Neutrophil (primary cell): ENCODE data around the gene CACNG8.

ENCODE experiments used
- H3K27ac ChIP-seq: fragments of 200-600 bp; sonication (generic); 2 replicates; pipeline ENCODE4 v1.5.1; 2016; ENCODE audit warnings: mild to moderate bottlenecking, moderate library complexity
- H3K27me3 ChIP-seq: fragments of 200-600 bp; sonication (generic); 2 replicates; pipeline ENCODE4 v1.6.0; 2016; ENCODE audit warnings: mild to moderate bottlenecking
- H3K36me3 ChIP-seq: fragments of 200-600 bp; sonication (generic); 2 replicates; pipeline ENCODE4 v1.5.1; 2017
- H3K4me1 ChIP-seq, 2 experiments: fragments of 200-600 bp in 1 of 2; sonication (generic) in 1 of 2; 1 replicate in 1 of 2; 2 replicates in 1 of 2; pipeline versions ENCODE4 v1.5.1 to v1.6.1; 2013 to 2016; ENCODE audit warnings: low read depth in 1 of 2, low read length in 1 of 2, mild to moderate bottlenecking in 1 of 2, moderate library complexity in 1 of 2; ENCODE audit not compliant: control insufficient read depth in 1 of 2, insufficient read depth in 1 of 2
- H3K4me3 ChIP-seq, 2 experiments: fragments of 200-600 bp in 1 of 2; sonication (generic) in 1 of 2; 1 replicate in 1 of 2; 2 replicates in 1 of 2; pipeline ENCODE4 v1.5.1; 2013 to 2016; ENCODE audit warnings: low read depth in 1 of 2, low read length in 1 of 2, mild to moderate bottlenecking in 1 of 2, moderate library complexity in 1 of 2
- H3K9me3 ChIP-seq: fragments of 200-600 bp; sonication (generic); 2 replicates; pipeline ENCODE4 v1.5.1; 2016
- TF ChIP-seq, protein P1 (sequence below): fragments of 200-600 bp; sonication (generic); IDR thresholded peaks from 2 replicates; pipeline ENCODE4 v1.5.1; 2016; ENCODE audit warnings: antibody characterized with exemption

Gene CACNG8

DNA sequence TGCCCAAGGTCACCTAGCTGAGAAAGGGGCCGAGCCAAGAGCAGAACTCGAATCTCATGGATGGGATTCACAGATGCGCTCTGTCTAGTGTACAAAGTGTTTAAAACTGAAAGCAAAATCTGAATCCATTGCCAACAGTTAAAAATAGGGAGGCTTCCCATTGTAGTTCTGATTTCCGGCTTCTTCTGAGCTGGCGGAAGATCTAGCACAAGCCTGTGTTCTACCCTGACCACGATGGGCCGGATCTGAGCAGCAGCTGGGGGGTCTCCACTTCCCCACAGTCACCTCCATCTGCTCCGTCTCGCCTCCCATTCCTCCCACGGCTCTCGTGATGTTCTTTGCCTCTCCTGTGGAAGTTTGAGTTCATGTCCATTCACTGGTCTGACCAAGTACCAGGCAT lies 2.4 kb downstream of the CACNG8 start:
- H3K27ac ChIP-seq: no peak overlapping the region
- no peaks in the 10 kb centered on the region for H3K4me1 ChIP-seq
- TF ChIP-seq, protein P1, sequence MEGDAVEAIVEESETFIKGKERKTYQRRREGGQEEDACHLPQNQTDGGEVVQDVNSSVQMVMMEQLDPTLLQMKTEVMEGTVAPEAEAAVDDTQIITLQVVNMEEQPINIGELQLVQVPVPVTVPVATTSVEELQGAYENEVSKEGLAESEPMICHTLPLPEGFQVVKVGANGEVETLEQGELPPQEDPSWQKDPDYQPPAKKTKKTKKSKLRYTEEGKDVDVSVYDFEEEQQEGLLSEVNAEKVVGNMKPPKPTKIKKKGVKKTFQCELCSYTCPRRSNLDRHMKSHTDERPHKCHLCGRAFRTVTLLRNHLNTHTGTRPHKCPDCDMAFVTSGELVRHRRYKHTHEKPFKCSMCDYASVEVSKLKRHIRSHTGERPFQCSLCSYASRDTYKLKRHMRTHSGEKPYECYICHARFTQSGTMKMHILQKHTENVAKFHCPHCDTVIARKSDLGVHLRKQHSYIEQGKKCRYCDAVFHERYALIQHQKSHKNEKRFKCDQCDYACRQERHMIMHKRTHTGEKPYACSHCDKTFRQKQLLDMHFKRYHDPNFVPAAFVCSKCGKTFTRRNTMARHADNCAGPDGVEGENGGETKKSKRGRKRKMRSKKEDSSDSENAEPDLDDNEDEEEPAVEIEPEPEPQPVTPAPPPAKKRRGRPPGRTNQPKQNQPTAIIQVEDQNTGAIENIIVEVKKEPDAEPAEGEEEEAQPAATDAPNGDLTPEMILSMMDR: no peak
- peaks cover 96% of the 10 kb centered on the region for H3K27me3 ChIP-seq
- no peaks in the 10 kb centered on the region for H3K36me3 ChIP-seq
- H3K9me3 ChIP-seq: no peaks in the 10 kb centered on the region
- no peak overlapping the region for H3K4me3 ChIP-seq

DNA sequence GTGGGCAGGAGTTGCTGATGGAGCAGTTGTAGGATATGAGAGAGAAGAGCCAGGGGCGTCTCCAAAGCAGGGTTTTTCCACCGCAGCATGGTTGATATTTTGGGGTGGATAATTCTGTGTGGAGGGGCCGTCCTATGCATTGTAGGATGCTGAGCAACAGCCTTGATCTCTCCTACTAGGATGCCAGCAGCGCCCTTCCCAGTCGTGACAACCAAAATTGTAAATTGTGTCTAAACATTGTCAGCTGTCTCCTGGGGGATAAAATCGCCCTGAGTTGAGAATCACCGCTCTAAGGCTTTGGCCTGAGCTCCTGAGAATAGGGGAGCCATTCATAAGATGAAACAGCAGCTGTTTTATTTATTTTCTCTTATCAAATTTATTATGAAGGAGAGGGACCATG lies 4.2 kb downstream of the CACNG8 start:
- Histone ChIP-seq H3K4me3 (no peak overlapping the region), H3K27me3 (peaks cover 78% of the 10 kb centered on the region), H3K4me1 (peaks cover 3 to 6% of the 10 kb centered on the region in 2 experiments), H3K36me3 (no peaks in the 10 kb centered on the region), H3K27ac (no peak overlapping the region), H3K9me3 (no peaks in the 10 kb centered on the region)
- TF ChIP-seq, protein P1: no peak

DNA sequence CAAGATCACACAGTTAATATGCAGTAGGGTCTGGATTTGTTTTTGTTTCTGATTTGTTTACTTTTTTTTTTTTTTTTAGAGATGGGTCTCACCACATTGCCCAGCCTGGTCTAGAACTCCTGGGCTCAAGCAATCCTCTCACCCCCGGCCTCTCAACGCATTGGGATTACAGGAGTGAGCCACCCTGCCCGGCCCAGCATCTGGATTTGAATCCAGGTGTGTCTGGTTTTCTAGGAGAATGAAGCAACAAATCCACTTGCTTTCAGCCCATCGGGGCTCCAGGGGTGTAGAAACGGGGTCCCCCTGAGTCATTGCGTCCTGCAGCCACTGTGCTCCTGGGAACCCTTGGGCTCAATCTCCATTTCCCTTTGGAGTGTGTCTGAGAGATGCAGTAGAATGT lies 6.6 kb downstream of the CACNG8 start:
- Histone ChIP-seq H3K27ac (no peak overlapping the region), H3K36me3 (no peaks in the 10 kb centered on the region), H3K4me1 (peaks cover 3 to 8% of the 10 kb centered on the region in 2 experiments), H3K27me3 (peaks cover 75% of the 10 kb centered on the region), H3K4me3 (no peak overlapping the region), H3K9me3 (no peaks in the 10 kb centered on the region)
- TF ChIP-seq, protein P1: no peak

DNA sequence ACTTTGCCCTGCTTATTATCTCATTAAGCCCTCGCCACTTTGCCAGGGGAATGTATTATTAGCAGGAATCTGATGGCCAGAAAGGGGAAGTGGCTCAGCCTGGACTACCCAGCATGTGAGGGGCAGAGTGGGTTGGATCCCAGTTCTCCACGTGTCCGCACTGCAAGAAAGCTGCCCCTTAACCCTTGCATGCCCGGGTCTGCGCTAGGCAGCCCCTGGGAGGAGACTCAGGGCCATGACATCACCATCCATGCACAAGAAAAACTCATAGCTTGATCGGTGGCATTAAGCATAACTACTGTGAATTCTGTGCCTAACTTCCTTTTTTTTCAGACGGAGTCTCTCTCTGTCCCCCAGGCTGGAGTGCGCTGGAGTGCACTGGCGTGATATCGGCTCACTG lies 8.9 kb downstream of the CACNG8 start:
- TF ChIP-seq, protein P1: no peak
- Histone ChIP-seq H3K27ac (peak overlapping the region; percentile 31), H3K36me3 (no peaks in the 10 kb centered on the region), H3K9me3 (no peaks in the 10 kb centered on the region), H3K4me3 (peak overlapping the region in 1 of 2 experiments; percentile 15), H3K4me1 (peaks cover 3 to 8% of the 10 kb centered on the region in 2 experiments), H3K27me3 (peaks cover 75% of the 10 kb centered on the region)

DNA sequence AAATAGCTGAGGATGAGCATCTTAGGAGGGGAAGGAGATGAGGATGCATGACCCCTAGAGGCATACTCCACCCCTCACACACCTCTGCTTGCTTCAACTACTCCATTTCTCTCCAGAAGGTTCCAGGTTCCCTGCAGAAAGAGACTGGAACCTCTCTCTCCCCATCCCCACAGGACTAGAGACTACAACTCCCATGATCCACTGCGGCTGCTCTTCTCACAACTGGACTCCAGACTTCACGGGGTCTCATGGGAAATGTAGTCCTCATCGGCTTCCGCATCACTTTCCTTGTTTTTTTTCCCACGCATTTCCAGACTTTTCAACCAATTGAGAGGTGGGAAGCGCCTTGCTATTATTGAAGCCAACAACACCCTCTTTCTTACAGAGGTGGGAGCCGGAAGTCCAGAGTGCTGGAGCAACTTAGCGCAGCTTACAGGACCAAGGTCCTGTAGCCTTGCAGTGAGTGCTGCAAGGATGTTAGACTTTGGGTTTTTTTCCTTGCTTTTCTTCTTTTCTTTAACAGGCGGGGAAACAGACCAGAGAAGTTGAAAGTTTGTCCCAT lies 14.8 kb downstream of the CACNG8 start:
- H3K27me3 ChIP-seq: peaks cover 99% of the 10 kb centered on the region
- H3K4me1 ChIP-seq: peaks cover 11 to 29% of the 10 kb centered on the region in 2 experiments
- H3K27ac ChIP-seq: no peak overlapping the region

More for the DNA sequence above, 14.8 kb downstream of the CACNG8 start:
- Histone ChIP-seq H3K4me3 (peak overlapping the region in 1 of 2 experiments; percentile 51), H3K36me3 (no peaks in the 10 kb centered on the region), H3K9me3 (no peaks in the 10 kb centered on the region)
- TF ChIP-seq, protein P1: no peak
